HG03159 (cell line): ENCODE measurements around the gene XYLT2.
A peak's percentile ranks its signal among the peaks of the same experiment; 100 is the strongest.

ENCODE experiments used
- ATAC-seq: cut with Tn5 transposase; IDR thresholded peaks from one replicate; pipeline ENCODE4 v1.9.1; 2021; ENCODE audit warnings: mild to moderate bottlenecking, moderate library complexity; ENCODE audit not compliant: unreplicated experiment

The XYLT2 gene

DNA sequence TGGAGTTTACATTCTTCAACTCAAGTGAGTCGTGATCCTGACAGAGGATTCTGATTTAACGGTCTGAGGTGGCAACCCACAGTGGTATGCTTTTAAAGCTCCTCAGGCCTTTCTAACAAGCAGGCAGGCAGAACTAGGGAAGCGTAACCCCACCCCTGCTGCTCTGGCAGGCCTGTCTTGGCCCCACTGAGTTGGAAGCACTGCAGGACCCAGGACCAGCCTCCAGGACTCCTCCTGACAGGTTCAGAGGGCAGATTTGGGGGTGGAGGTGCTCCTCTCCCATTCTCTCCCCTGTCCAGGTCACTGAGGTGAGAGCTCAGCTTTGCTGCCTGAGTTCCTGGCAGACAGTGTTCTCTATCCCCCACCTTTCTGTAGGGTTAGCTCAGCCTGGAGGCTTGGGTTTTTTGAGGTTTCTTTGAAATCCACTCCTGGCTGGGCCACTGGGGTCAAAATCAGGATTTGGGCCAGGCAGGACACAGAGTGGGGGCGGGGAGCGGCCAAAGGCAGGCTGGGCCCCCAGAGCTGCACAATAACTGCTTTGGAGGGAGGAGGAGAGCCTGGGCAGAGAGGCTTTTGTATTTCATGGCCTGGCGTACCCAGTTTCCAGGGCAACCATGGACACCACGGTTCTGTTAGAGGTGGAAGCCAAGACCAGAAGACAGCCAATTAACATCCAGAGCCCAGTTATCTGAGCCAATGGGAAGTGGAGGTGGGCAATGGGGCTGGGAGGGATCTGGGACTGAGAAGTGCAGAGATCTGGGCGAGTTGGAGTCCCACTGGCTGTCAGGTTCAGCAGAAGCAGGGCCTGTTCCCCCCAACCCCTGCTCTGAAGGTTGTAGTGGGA is 17.5 kb downstream of the XYLT2 start:
- no peak for ATAC-seq

GRCh38 chr17:50364061-50364458 is 18.1 kb downstream of the XYLT2 start:
- no peak for ATAC-seq

GRCh38 chr17:50364715-50365114 is 18.8 kb downstream of the XYLT2 start:
- ATAC-seq: no peak

GRCh38 chr17:50365165-50365564 is 19.2 kb downstream of the XYLT2 start:
- no peak for ATAC-seq

DNA sequence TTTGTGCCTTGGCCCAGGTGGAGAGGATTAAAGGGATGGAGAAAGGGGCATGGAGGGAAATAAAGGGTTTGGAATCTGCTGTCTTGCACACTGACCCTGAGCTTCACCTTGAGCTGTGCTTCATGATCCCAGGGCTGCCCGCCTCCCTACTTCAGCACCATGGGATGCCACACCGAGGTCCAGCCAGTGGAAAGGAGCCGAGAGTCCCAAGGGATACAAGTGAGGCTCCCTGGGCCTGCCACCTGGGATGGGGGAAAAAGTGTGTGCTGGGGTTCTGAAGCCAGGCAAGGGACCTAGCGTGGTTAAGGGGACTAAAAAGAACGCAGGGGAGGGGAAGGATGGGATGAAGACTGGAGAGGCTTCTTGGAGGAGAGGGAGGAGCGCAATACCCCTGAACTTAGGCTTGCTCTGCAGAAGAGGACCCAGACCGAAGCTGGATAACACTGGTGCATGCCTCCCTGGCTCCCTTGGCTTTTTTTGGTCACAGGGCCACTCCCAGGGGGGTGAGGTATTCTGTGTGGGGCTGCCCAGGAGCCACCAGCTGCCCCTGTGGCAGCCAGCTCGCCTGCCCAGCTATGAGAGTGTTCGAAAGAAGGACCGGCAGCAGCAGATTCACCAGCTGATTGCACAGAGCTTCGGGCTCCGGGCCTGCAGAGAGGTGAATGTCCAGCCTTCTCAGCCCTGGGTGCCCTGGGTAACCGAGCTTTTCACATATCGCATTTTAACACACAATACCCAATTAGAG is 19.9 kb downstream of the XYLT2 start:
- no peak for ATAC-seq

GRCh38 chr17:50367401-50367800 is 21.5 kb downstream of the XYLT2 start:
- no peak for ATAC-seq

- ATAC-seq: no peak
Observed at GRCh38 chr17:50370052-50370451, 24.1 kb downstream of the XYLT2 start.

GRCh38 chr17:50371526-50371925 is 25.6 kb downstream of the XYLT2 start:
- no peak for ATAC-seq

- no peak for ATAC-seq
Observed at GRCh38 chr17:50372222-50372757, 26.4 kb downstream of the XYLT2 start.

GRCh38 chr17:50372758-50373556 is 27.0 kb downstream of the XYLT2 start, which contains the start of the genes EME1 and MRPL27:
Gene EME1, plus strand, starts transcription at chr17:50373229. Its CDS starts 1,980 bp downstream, at chr17:50375209.
Gene MRPL27, minus strand, starts transcription at chr17:50373184. Its CDS starts 14 bp downstream, at chr17:50373170.
- ATAC-seq: peak; percentile 80

GRCh38 chr17:50373705-50374104 is 27.8 kb downstream of the XYLT2 start:
- no peak for ATAC-seq

DNA sequence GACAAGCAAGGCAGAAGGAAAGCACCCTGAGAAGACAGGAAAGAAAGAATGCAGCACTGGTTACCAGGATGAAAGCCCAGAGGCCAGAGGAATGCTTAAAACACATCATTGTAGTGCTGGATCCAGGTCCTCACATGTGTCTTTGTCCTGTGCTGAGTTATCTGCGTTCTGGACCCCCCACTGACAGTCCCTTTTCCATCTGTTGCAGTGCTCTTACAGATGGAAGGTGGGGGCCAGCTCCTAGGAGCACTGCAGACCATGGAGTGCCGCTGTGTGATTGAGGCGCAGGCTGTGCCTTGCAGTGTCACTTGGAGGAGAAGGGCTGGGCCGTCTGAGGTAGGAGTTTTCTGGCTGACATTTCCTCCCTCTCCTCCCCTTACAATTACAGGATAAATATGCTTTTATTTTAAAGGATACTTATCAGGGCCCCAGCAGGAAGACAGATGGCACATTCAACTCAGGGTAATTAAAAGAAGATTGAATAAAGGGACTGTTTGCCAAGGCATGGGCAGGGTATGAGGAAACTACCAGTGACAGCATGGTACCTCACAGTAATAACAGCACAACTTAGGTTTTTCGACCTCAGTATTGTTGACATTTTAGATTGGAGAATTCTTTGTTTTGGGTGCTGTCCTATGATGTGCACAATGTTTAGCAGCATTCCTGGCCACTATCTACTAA is 30.1 kb downstream of the XYLT2 start:
- ATAC-seq: no peak

DNA sequence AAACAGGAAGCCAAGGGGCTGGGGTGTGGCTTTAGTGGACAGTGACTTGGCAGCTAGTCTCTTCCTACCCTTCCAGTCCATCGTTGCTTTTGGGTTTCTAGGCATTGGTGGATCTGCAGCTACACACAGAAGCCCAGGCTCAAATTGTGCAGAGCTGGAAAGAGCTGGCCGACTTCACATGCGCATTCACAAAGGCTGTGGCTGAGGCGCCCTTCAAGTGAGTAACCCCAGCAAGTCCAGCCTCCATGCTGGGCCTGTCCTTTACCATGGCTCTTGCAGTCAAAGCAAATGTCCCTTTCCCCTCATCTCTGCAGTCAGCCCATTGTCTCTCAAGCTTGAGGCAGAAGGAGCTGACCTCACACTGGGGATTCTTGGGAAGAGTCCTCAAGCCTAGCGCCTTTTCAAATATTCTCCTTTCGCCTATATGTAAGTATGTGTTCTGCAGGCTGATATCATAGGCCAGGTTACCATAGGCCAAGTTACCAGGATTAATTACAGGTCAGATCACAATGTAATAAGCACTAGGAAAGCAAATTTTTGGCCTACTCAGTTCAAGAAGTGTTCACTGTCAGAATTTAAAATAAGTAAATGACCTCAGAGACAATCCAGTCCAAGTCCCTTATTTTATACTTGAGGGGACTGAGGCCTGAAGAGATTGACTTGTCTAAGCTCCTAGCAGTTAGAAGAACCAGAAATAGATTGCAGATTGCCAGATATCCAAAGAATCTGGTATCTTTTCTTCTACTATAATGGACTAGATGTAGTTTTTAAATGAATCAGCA is 33.6 kb downstream of the XYLT2 start:
- ATAC-seq: no peak

- ATAC-seq: no peak
Observed at GRCh38 chr17:50380369-50381259, 34.7 kb downstream of the XYLT2 start.

DNA sequence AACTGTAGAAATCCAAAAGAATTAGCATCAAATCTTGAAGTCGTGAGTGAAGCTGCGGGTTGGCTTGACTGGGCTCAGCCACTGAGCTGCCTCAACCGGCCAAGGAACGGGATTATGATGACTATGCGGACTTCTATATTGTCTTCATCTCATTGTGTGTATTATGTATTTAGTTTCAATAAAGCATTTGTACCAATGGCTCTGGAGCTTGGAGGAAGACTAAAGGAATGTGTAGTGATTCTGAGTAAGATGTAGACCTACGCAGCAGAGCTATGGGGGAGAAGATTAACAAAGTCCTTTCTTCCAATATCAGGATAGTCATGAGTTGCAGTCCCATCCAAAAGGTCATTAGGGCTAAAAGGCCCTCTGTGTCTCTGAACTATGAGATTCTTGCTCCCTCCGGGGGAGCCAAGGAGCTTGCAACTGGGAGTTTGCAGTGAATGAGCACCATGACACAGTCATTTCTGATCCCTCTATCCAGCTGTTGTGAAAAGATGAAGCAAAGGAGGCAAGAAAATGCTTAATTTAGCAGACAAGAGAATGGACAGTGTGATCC is 35.4 kb downstream of the XYLT2 start:
- ATAC-seq: no peak

DNA sequence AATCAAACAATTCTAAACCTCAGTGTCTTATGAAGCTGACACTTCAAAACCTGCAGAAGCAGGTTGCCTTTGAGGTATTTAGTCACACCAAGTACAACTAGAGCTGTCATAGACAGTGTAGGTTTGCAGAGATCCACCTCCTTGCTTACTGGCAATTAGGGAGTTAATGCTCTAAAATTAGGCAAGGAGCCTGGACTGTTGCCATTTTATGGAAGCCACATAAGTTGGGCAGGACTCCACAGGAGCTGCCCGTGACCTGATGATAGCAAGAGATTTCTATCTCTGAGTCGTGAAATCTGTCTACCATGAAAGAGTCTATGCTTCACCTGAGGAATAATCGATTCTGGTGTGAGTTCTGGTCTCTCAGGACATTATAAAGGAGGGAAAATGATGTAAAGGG is 36.0 kb downstream of the XYLT2 start:
- ATAC-seq: no peak

- ATAC-seq: no peak
Observed at GRCh38 chr17:50382931-50383330, 37.0 kb downstream of the XYLT2 start.

DNA sequence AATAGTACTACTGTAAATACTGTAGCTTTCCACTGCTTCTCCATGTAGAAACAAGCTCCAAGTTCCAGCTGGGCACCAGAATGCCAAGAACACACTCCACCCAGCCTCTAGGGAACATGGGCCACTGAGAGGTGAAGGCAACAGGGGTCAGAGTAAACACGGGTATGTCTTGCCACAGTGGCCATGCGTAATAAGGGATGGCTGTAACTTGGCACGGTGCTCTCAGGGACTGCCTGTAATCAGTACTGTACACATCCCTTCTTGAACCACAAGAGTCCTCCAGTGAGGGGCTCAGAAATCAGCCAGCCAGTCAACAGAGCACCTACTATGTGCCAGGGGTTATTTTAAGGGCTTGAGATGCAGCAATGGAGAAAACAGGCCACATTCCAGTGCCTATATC is 40.6 kb downstream of the XYLT2 start:
- ATAC-seq: no peak
